SH-SY5Y (cell line): ENCODE data around the gene SESN2.

Experiments used
- GATA2 ChIP-seq: IDR thresholded peaks from 2 replicates; pipeline ENCODE4 v1.6.1; 2011; ENCODE audit warnings: mild to moderate bottlenecking, low read depth, low read length
- GATA3 ChIP-seq: IDR thresholded peaks from 2 replicates; pipeline ENCODE4 v1.6.1; 2011; ENCODE audit warnings: low read depth, mild to moderate bottlenecking, low read length, moderate library complexity

DNA sequence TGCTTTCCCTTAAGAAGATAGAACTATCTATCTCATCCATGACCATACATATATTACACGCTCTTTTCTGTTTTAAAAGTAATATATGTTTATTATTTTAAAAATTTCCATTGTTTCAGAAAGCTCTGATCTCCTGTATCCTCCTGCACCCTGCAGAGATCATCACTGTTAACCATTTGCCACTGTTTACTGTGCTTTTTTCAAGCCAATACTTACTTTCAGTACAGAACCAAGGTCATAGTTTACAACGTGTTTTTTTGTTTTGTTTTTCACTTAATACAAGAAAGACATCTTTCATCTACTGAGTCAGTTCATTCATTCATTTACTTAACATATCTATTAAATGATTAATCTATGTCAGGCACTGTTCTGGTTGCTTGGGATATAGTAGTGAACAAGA is 10.2 kb downstream of the SESN2 start:
- no peak for TF ChIP-seq GATA3
- no peak for TF ChIP-seq GATA2
